Loucy (cell line): ENCODE results near the gene AKAP13.
A peak's percentile ranks its signal among the peaks of the same experiment; 100 is the strongest.

Source experiments
- H2AFZ ChIP-seq: fragments of 200-600 bp; sonication (generic); 2 replicates; pipeline ENCODE4 v1.6.0; 2016; ENCODE audit warnings: antibody characterized with exemption, mild to moderate bottlenecking, low read length, moderate library complexity
- H3F3A ChIP-seq: fragments of 200-600 bp; 2 replicates; pipeline ENCODE4 v1.6.0; 2016; ENCODE audit warnings: antibody characterized with exemption, low read depth, mild to moderate bottlenecking
- H3K27me3 ChIP-seq: fragments of 200-600 bp; sonication (generic); 2 replicates; pipeline ENCODE4 v1.6.1; 2014; ENCODE audit warnings: low read length, mild to moderate bottlenecking; ENCODE audit not compliant: insufficient read depth, poor library complexity, severe bottlenecking
- H3K36me3 ChIP-seq: fragments of 200-600 bp; sonication (generic); 2 replicates; pipeline ENCODE4 v1.6.1; 2016; ENCODE audit warnings: low read length; ENCODE audit not compliant: insufficient read depth
- H3K4me1 ChIP-seq: fragments of 200-600 bp; sonication (generic); 2 replicates; pipeline ENCODE4 v1.5.1; 2014; ENCODE audit warnings: low read length, mild to moderate bottlenecking; ENCODE audit not compliant: insufficient read depth, poor library complexity, severe bottlenecking
- H3K4me2 ChIP-seq: fragments of 200-600 bp; sonication (generic); 2 replicates; pipeline ENCODE4 v1.6.0; 2014; ENCODE audit warnings: antibody characterized with exemption, low read length, low read depth, mild to moderate bottlenecking; ENCODE audit not compliant: poor library complexity, severe bottlenecking
- H3K4me3 ChIP-seq: fragments of 200-600 bp; sonication (generic); 2 replicates; pipeline ENCODE4 v1.5.1; 2014; ENCODE audit warnings: low read length, mild to moderate bottlenecking, mixed read lengths; ENCODE audit not compliant: poor library complexity, severe bottlenecking
- H3K79me2 ChIP-seq: fragments of 200-600 bp; sonication (generic); 2 replicates; pipeline ENCODE4 v1.6.1; 2014; ENCODE audit warnings: low read length; ENCODE audit not compliant: insufficient read depth
- H3K9ac ChIP-seq: fragments of 200-600 bp; sonication (generic); 2 replicates; pipeline ENCODE4 v1.6.0; 2014; ENCODE audit warnings: mild to moderate bottlenecking, low read depth, low read length, moderate library complexity; ENCODE audit not compliant: poor library complexity, severe bottlenecking
- H3K9me2 ChIP-seq: fragments of 200-600 bp; sonication (generic); replicated peaks from 2 replicates; pipeline ENCODE4 v1.6.1; 2016; ENCODE audit warnings: low read depth, low read length, mixed read lengths
- H3K9me3 ChIP-seq: fragments of 200-600 bp; sonication (generic); 2 replicates; pipeline ENCODE4 v1.6.1; 2014; ENCODE audit warnings: mild to moderate bottlenecking, antibody characterized with exemption, low read length, low read depth; ENCODE audit not compliant: insufficient read depth
- H4K20me1 ChIP-seq: fragments of 200-600 bp; sonication (generic); 2 replicates; pipeline ENCODE4 v1.6.0; 2014; ENCODE audit warnings: antibody characterized with exemption, low read length, mild to moderate bottlenecking; ENCODE audit not compliant: insufficient read depth, poor library complexity, severe bottlenecking
- CTCF ChIP-seq: fragments of 200-600 bp; sonication (generic); conservative IDR thresholded peaks from 2 replicates; pipeline ENCODE4 v1.5.1; 2014; ENCODE audit warnings: mild to moderate bottlenecking, antibody characterized with exemption, low read length
- EZH2phosphoT487 ChIP-seq: fragments of 200-600 bp; IDR thresholded peaks from 2 replicates; pipeline ENCODE4 v1.6.1; 2018; ENCODE audit warnings: antibody characterized with exemption, mild to moderate bottlenecking, moderate library complexity, borderline replicate concordance

The AKAP13 gene

GRCh38 chr15:85581495-85581894 is 201.1 kb downstream of the AKAP13 start:
- TF ChIP-seq EZH2phosphoT487: no peak
- no peak for TF ChIP-seq CTCF
- Histone ChIP-seq H3K9ac (peak overlapping the region; percentile 71), H3K9me3 (no peaks in the 10 kb centered on the region), H4K20me1 (no peaks in the 10 kb centered on the region), H3K4me3 (peak overlapping the region; percentile 70), H3K36me3 (peaks cover 26% of the 10 kb centered on the region; the same call in 1 of the 2 replicates), H3K27me3 (no peaks in the 10 kb centered on the region), H3F3A (peaks cover 17% of the 10 kb centered on the region), H3K9me2 (no peaks in the 10 kb centered on the region), H3K79me2 (peaks cover 32% of the 10 kb centered on the region), H3K4me2 (peak overlapping the region; percentile 73), H2AFZ (no peak overlapping the region), H3K4me1 (peaks cover 58% of the 10 kb centered on the region)

DNA sequence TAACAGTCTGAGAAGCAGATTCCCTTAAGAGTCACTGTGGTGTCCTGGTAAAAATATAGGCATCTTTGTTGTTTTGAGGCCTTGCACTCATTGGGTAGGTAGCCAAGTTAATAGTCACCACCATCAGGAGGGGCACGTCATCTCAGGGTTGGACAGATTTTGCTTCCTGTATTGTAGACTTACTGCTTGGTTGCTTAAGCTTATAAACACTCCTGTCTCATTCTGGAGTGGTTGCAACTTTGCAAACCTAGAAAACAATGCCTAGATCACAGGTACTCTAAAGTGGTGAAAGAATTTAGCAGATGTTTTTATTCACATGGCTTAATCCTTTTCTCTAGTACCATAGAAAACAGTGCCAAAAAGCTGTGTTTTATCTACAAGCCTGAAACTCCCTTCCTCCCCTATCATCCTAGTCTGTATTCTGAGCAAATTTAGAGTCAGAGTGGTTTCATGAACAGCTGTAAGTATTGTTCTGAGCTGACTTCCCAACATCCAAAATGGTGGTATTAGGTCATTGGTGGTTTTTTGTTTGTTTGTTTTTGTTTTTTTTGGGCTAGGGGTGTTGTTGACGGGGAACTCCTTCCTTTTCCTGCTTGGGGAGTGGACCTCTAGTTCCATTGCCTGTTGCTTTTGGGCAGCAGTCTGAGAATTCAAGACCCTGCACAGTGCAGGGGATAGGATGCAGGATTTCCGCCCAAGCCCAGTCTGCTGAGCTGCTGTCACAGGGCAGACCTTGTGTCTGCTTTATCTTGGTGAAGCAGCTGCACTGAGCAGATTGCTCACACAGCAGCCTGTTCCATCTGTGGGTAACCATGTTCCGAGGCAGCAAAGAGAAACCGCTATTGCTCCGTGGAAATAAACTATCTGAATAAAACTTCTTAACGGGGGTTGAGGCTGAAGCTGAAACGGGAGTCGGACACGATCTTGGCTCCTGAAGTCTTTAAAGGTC is 202.0 kb downstream of the AKAP13 start:
- H3K4me1 ChIP-seq: peaks cover 58% of the 10 kb centered on the region
- H3K79me2 ChIP-seq: peaks cover 40% of the 10 kb centered on the region
- TF ChIP-seq EZH2phosphoT487: no peak
- no peak for TF ChIP-seq CTCF
- no peaks in the 10 kb centered on the region for H4K20me1 ChIP-seq
- peak overlapping the region; percentile 70 for H3K4me3 ChIP-seq
- H3K9me2 ChIP-seq: no peaks in the 10 kb centered on the region
- peak overlapping the region; percentile 71 for H3K9ac ChIP-seq
- peak overlapping the region; percentile 5; the same call in 1 of the 2 replicates for H2AFZ ChIP-seq
- H3K4me2 ChIP-seq: peak overlapping the region; percentile 73
- no peaks in the 10 kb centered on the region for H3K9me3 ChIP-seq
- H3K36me3 ChIP-seq: peaks cover 30% of the 10 kb centered on the region; the same call in 1 of the 2 replicates
- peaks cover 17% of the 10 kb centered on the region for H3F3A ChIP-seq
- no peaks in the 10 kb centered on the region for H3K27me3 ChIP-seq

- no peaks in the 10 kb centered on the region for H4K20me1 ChIP-seq
- H3K4me2 ChIP-seq: peak overlapping the region; percentile 73
Measured at GRCh38 chr15:85583442-85583841, 203.0 kb downstream of the AKAP13 start.

More at GRCh38 chr15:85583442-85583841, 203.0 kb downstream of the AKAP13 start:
- H3F3A ChIP-seq: peaks cover 17% of the 10 kb centered on the region
- no peak overlapping the region for H2AFZ ChIP-seq
- peaks cover 35% of the 10 kb centered on the region; the same call in 1 of the 2 replicates for H3K36me3 ChIP-seq
- no peaks in the 10 kb centered on the region for H3K9me2 ChIP-seq
- H3K4me1 ChIP-seq: peaks cover 61% of the 10 kb centered on the region
- H3K4me3 ChIP-seq: peak overlapping the region; percentile 70
- no peaks in the 10 kb centered on the region for H3K9me3 ChIP-seq
- H3K79me2 ChIP-seq: peaks cover 46% of the 10 kb centered on the region
- no peaks in the 10 kb centered on the region for H3K27me3 ChIP-seq
- peak overlapping the region; percentile 71 for H3K9ac ChIP-seq
- TF ChIP-seq EZH2phosphoT487 (no peak), CTCF (no peak)
